NB4 (cell line): Measurements from ENCODE around the gene EHD2.
"Not testable (repeated sequence)": the region's sequence is repeated elsewhere in the genome, so short reads cannot be mapped to it uniquely, and the experiment has no call there.

Experiments
- DNase-seq: peaks from one replicate; pipeline ENCODE4 v3.0.0; 2010; ENCODE audit warnings: low read depth
- H3K4me3 ChIP-seq: one replicate; pipeline ENCODE4 v1.5.1; 2011; ENCODE audit warnings: mild to moderate bottlenecking, low read depth, low read length, moderate library complexity
- MAX ChIP-seq: IDR thresholded peaks from 2 replicates; pipeline ENCODE4 v1.6.1; 2011; ENCODE audit warnings: low read depth, low read length
- MYC ChIP-seq: IDR thresholded peaks from 2 replicates; pipeline ENCODE4 v1.6.1; 2011; ENCODE audit warnings: low read depth, low read length
- POLR2A ChIP-seq: IDR thresholded peaks from 2 replicates; pipeline ENCODE4 v1.6.1; 2011; ENCODE audit warnings: mild to moderate bottlenecking; ENCODE audit not compliant: insufficient read length; ENCODE audit errors: extremely low read depth
- TF ChIP-seq, protein P1 (sequence below): IDR thresholded peaks from one replicate; pipeline ENCODE4 v1.5.1; 2012; ENCODE audit warnings: low read depth, low read length

EHD2 gene

DNA sequence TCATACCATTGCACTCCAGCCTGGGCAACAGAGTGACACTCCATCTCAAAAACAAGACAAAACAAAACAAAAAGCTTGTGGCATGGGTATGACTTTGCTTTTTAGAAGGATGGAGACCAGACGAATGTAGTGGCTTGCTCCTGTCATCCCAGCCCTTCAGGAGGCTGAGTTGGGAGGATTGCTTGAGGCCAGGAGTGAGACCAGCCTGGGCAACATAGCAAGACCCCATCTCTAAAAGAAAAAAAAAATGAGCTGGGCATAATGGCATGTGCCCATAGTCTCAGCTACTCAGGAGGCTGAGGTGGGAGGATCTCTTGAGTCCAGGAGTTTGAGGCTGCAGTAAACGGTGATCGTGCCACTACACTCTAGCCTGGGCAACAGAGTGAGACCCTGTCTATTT, 48.9 kb downstream of the EHD2 start:
- TF ChIP-seq MYC (no peak), POLR2A (no peak), MAX (no peak)
- TF ChIP-seq, protein P1, sequence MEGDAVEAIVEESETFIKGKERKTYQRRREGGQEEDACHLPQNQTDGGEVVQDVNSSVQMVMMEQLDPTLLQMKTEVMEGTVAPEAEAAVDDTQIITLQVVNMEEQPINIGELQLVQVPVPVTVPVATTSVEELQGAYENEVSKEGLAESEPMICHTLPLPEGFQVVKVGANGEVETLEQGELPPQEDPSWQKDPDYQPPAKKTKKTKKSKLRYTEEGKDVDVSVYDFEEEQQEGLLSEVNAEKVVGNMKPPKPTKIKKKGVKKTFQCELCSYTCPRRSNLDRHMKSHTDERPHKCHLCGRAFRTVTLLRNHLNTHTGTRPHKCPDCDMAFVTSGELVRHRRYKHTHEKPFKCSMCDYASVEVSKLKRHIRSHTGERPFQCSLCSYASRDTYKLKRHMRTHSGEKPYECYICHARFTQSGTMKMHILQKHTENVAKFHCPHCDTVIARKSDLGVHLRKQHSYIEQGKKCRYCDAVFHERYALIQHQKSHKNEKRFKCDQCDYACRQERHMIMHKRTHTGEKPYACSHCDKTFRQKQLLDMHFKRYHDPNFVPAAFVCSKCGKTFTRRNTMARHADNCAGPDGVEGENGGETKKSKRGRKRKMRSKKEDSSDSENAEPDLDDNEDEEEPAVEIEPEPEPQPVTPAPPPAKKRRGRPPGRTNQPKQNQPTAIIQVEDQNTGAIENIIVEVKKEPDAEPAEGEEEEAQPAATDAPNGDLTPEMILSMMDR: no peak
- no peak for DNase-seq
- no peak overlapping the region for H3K4me3 ChIP-seq

DNA sequence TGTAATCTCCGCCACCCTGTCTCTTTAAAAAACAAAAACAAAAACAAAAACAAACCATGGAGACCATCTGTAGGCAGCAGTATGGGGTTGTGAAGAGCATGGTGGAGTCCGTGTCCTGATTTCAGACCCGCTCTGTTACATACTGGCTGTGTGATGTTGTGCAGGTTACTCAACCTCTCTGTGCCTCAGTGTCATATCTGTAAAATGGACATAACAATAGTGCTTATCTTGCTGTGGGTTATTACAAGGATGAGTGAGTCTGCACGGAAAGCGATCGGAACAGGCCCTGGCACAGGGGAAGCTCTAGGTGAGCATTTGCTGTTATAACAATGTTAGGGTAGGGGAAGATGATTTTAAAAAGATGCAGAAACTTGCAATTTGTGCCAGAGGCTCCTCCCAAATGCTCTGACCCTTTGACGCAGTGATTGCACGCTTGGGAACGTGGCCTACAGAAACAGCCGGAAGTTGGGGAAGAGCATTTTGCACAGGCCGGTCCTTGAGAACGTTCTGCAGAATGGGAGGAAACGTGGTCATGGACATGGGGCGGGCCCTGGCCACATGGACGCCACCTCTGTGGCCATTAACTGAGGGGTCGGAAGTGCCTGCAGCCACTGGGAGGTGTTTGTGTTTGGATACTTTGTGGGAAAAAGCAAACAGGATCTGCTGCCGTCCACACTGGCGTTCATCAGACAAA, 49.5 kb downstream of the EHD2 start:
- no peak for DNase-seq
- TF ChIP-seq POLR2A: no peak
- TF ChIP-seq, protein P1: no peak
- TF ChIP-seq MYC: no peak
- TF ChIP-seq MAX: no peak
- no peak overlapping the region for H3K4me3 ChIP-seq

DNA sequence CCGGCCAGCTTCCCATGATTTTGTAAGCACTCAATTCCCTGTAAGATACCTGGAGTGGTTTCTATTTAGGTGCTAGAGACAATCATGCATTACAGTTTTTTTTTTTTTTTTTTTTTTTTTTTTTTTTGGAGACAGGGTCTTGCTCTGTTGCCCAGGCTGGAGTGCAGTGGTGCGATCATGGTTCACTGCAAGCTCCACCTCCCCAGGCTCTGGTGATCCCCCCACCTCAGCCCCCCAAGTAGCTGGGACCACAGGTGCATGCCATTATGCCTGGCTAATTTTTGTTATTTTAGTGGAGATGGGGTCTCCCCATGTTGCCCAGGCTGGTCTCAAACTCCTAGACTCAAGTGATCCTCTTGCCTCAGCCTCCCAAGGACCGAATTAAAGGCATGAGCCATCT, 51.5 kb downstream of the EHD2 start:
- not testable (repeated sequence) for H3K4me3 ChIP-seq

GRCh38 chr19:47765523-47766358, 52.5 kb downstream of the EHD2 start:
- DNase-seq: peak; percentile 92
- H3K4me3 ChIP-seq: no peak overlapping the region
- TF ChIP-seq, protein P1: peak; percentile 100
- TF ChIP-seq POLR2A: no peak
- TF ChIP-seq MAX: 0 out of 2 replicates have a peak, but pooled peaks have one; percentile 7
- TF ChIP-seq MYC: peak; percentile 45; the same call in 1 of the 2 replicates

More for the DNA sequence above, 51.5 kb downstream of the EHD2 start:
- not testable (repeated sequence) for DNase-seq

DNA sequence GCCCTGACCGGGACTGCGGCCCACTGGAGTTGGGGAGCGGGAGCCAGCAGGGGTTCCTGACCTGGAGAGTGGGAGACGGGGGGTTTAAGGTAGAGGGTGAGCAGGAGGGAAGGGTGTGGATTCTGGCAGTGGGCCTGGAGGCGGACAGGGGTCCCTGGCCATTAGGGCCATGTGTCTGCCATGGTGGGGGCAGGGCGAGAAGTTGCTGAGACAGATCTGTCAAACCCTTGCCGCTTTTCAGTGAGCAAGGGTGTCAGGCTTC, 53.1 kb downstream of the EHD2 start:
- H3K4me3 ChIP-seq: no peak overlapping the region
- TF ChIP-seq MAX: no peak
- TF ChIP-seq POLR2A: no peak
- TF ChIP-seq, protein P1: no peak
- TF ChIP-seq MYC: no peak
- no peak for DNase-seq

DNA sequence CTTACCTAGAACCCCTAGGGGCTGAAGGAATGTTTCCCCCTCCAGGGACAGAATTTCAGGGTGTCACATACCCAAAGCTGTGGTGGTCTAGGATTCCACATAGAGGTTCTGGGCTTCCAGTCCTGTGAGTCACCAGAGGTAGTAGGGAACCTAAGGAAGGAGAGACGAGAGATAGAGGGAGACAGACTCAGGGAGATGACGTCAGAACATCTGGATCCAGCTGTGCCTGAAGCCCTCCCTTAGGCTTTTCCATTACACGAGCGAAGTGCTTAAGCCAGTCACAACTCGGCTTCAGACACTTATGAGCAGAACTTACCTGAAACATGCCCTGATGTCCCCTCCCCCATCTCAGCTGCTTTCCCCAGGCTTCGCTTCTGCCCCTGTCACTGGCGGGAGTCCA, 53.4 kb downstream of the EHD2 start:
- peak; percentile 38 for DNase-seq
- H3K4me3 ChIP-seq: no peak overlapping the region
- TF ChIP-seq, protein P1: no peak
- TF ChIP-seq POLR2A: no peak
- TF ChIP-seq MAX: no peak
- TF ChIP-seq MYC: no peak
